PC-9 (cell line): ENCODE results near the gene KCTD21.

Experiments
- CTCF ChIP-seq: fragments of 200-600 bp; sonication (generic); conservative IDR thresholded peaks from 2 replicates; pipeline ENCODE4 v1.6.1; 2017; ENCODE audit warnings: mixed run types, antibody characterized with exemption, mild to moderate bottlenecking, moderate library complexity
- EZH2 ChIP-seq: fragments of 200-600 bp; sonication (generic); IDR thresholded peaks from 2 replicates; pipeline ENCODE4 v1.8.0; 2017; ENCODE audit warnings: antibody characterized with exemption, low read depth

- TF ChIP-seq CTCF: no peak
- TF ChIP-seq EZH2: no peak
Observed at GRCh38 chr11:78170413-78170812, 18.0 kb downstream of the KCTD21 start.
